SU-DHL-6 (cell line): ENCODE results near the gene HS3ST3A1.

Experiments
- CTCF ChIP-seq: fragments of 200-600 bp; sonication (generic); IDR thresholded peaks from one replicate; pipeline ENCODE4 v1.5.1; 2017; ENCODE audit warnings: antibody characterized with exemption, mild to moderate bottlenecking, low read length, moderate library complexity; ENCODE audit not compliant: insufficient read depth, poor library complexity, severe bottlenecking
- EZH2phosphoT487 ChIP-seq: fragments of 200-600 bp; sonication (generic), shearing (Covaris generic); conservative IDR thresholded peaks from 2 replicates; pipeline ENCODE4 v1.6.1; 2018; ENCODE audit warnings: mild to moderate bottlenecking, antibody characterized with exemption, low read length, moderate library complexity, mixed read lengths

- TF ChIP-seq CTCF (no peak), EZH2phosphoT487 (no peak)
Measured at GRCh38 chr17:13646411-13646810, 44.7 kb upstream of the HS3ST3A1 start.
